ENCODE results near the gene CNTNAP2. TPM values are rescaled to one million over a fixed set of nuclear protein-coding genes. Genes with fewer than 3 reads are reported as not detected.

Gene CNTNAP2
- total RNA-seq, 4 donors from 2014 or later = 0.42 to 0.71 TPM; not detected in 2

DNA sequence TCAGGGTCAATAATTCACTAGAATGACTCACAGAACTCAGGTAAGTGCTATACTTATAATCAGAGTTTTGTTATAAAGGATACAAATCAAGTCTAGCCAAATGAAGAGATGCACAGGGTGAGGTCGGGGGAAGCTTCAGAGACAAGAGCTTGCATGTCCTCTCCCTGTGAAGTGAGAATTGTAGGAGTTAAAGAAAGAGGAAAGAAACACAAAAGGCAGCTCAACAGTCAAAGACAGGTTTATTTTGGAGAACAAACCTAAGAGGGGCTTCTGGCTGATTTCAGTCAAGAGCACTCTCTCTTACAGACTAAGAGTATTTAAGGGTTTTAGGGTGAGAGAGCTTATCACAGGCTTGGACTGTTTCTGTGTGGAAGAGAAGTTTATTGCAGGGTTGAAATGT is 1873.5 kb downstream of the CNTNAP2 start:
- intact Hi-C loops (cut with DNase I; ENCODE audit: low total_unique reads) = no loop called here
- WGBS, 2 donors = 68 to 75% methylated on average over 1 of the region's 1 CpG
- no peak overlapping the region for H3K4me3 ChIP-seq (ENCODE audit: low read depth, poor library complexity, severe bottlenecking)
- DNase-seq (ENCODE audit: low spot score in 2 of 2) = no peak
- TF ChIP-seq, protein P1, sequence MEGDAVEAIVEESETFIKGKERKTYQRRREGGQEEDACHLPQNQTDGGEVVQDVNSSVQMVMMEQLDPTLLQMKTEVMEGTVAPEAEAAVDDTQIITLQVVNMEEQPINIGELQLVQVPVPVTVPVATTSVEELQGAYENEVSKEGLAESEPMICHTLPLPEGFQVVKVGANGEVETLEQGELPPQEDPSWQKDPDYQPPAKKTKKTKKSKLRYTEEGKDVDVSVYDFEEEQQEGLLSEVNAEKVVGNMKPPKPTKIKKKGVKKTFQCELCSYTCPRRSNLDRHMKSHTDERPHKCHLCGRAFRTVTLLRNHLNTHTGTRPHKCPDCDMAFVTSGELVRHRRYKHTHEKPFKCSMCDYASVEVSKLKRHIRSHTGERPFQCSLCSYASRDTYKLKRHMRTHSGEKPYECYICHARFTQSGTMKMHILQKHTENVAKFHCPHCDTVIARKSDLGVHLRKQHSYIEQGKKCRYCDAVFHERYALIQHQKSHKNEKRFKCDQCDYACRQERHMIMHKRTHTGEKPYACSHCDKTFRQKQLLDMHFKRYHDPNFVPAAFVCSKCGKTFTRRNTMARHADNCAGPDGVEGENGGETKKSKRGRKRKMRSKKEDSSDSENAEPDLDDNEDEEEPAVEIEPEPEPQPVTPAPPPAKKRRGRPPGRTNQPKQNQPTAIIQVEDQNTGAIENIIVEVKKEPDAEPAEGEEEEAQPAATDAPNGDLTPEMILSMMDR (IDR thresholded peaks at IDR 0.05) = no peak
- TF ChIP-seq POLR2A (IDR thresholded peaks at IDR 0.05) = no peak

DNA sequence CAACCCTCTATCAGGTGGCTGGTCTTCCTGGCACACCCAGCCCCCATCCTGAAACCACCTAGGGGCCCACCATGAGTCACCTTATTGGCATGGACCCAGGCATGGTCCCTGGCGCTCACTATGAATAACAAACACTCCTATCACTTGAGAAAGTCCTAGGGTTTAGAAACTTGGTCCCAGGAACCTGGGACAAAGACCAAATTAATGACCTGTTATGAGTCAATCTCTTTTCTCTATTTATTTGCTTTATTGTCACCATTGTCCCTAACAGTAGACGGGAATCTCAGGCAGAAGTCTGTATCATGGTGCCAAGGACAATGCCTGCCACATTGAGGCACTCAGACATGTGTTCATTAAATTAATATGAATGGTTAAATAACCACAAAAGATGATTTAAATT is 1874.3 kb downstream of the CNTNAP2 start:
- WGBS, 2 donors = 57 to 69% methylated on average over 2 of the region's 2 CpGs

DNA sequence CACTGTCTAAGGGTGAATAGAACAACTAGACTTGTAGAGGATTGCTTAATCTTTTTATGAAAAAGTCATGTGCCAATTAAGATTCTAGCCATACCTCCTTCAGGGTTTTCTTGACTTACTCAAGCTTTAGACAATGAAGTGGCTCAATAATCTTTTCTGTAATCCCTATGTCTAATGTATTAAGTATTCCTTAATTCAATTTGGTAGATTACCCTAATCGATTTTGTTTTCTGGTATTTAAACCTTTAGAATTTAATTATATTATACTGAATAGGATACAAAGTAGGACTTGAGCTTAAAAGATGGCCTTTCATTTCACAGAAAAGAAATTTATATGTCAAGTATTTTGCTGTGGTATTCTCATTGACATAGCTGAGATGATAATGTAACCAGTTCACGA is 1876.1 kb downstream of the CNTNAP2 start:
- 88 to 92% methylated on average over 2 of the region's 2 CpGs for WGBS, 2 donors

More for the DNA sequence above, 1874.3 kb downstream of the CNTNAP2 start:
- TF ChIP-seq POLR2A (IDR thresholded peaks at IDR 0.05) = no peak
- TF ChIP-seq, protein P1 (IDR thresholded peaks at IDR 0.05) = no peak
- H3K4me3 ChIP-seq (ENCODE audit: low read depth, poor library complexity, severe bottlenecking) = no peak overlapping the region
- intact Hi-C loops (cut with DNase I; ENCODE audit: low total_unique reads) = no loop called here
- DNase-seq (ENCODE audit: low spot score in 2 of 2) = no peak

DNA sequence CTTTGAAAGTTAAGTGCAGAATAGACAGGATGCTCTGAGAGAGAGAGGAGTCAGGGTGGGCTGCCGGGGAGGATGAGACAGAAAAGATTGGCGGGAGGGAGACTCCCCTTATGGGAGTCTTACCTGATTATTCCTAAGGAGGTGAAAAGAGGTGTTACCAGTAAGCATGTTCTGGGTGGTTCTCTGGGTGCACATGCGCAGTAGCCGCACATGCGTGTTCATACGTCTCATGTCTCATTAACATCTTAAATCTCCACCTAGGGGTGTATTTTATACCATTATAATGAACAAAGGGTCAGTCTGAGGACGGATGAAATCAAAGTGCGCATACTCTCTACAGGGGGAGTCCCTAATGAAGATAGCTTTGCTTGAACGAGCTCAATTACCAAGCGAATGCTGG is 1881.0 kb downstream of the CNTNAP2 start:
- H3K4me3 ChIP-seq (ENCODE audit: low read depth, poor library complexity, severe bottlenecking) = no peak overlapping the region
- TF ChIP-seq POLR2A (IDR thresholded peaks at IDR 0.05) = no peak
- TF ChIP-seq, protein P1 (IDR thresholded peaks at IDR 0.05) = no peak
- intact Hi-C loops (cut with DNase I; ENCODE audit: low total_unique reads) = no loop called here
- no peak for DNase-seq (ENCODE audit: low spot score in 2 of 2)
- WGBS, 2 donors = 89 to 94% methylated on average over 10 of the region's 10 CpGs

More for the DNA sequence above, 1876.1 kb downstream of the CNTNAP2 start:
- H3K4me3 ChIP-seq (ENCODE audit: low read depth, poor library complexity, severe bottlenecking) = no peak overlapping the region
- DNase-seq (ENCODE audit: low spot score in 2 of 2) = no peak
- intact Hi-C loops (cut with DNase I; ENCODE audit: low total_unique reads) = no loop called here
- TF ChIP-seq, protein P1 (IDR thresholded peaks at IDR 0.05) = no peak
- no peak for TF ChIP-seq POLR2A (IDR thresholded peaks at IDR 0.05)

DNA sequence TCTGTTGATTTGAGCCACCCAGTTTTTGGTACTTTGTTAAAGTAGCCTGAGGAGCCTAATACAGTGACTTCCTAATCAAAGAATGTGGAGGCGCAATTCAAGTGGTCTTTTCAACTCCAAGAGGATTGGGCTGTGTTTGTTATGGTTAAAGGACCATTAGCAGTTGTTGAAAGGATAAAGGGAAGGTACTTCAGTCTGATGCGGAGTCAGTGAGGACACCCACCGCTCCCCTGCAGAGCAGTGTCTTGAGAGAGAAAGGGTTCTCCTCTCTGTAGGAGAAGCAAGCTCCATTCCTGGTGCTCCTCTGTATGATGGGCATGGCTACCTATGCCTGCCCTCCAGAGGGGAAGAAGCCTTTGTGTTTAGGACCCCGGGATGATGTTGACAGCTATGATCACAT is 1883.4 kb downstream of the CNTNAP2 start:
- intact Hi-C loops (cut with DNase I; ENCODE audit: low total_unique reads) = no loop called here
- H3K4me3 ChIP-seq (ENCODE audit: low read depth, poor library complexity, severe bottlenecking) = no peak overlapping the region
- TF ChIP-seq, protein P1 (IDR thresholded peaks at IDR 0.05) = no peak
- 59 to 76% methylated on average over 4 of the region's 4 CpGs for WGBS, 2 donors
- DNase-seq (ENCODE audit: low spot score in 2 of 2) = no peak

DNA sequence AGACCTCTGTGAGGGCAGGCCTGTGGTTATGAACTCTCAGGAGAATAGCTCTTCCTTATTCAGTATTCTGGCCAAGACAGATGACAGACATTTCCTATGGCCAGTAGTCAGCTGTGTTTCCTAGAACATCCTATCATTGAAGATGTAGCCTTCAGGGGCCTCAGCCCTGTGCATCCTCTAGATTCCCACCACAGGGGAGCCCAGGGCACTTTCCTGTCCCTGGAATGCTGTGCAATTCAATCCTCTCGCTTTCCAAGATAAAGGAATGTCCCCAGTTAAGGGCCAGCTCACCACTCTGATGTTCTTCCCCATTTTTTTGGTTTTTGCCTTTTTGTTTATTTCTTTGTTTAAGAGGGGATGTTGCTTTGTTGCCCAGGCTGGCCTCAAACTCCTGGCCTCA is 1895.2 kb downstream of the CNTNAP2 start:
- H3K4me3 ChIP-seq (ENCODE audit: low read depth, poor library complexity, severe bottlenecking) = no peak overlapping the region
- TF ChIP-seq POLR2A (IDR thresholded peaks at IDR 0.05) = no peak
- TF ChIP-seq, protein P1 (IDR thresholded peaks at IDR 0.05) = no peak
- intact Hi-C loops (cut with DNase I; ENCODE audit: low total_unique reads) = no loop called here
- 78 to 87% methylated on average over 1 of the region's 1 CpG for WGBS, 2 donors
- no peak for DNase-seq (ENCODE audit: low spot score in 2 of 2)

Measured in lower leg skin (tissue), 4 donors.